CMK (cell line): ENCODE results near the gene STAT1.
"Not testable (repeated sequence)": the region's sequence is repeated elsewhere in the genome, so short reads cannot be mapped to it uniquely, and the experiment has no call there.

Experiments used
- DNase-seq: peaks from one replicate; pipeline ENCODE4 v3.0.0-alpha.2; 2010; ENCODE audit warnings: low read depth

Gene STAT1

DNA sequence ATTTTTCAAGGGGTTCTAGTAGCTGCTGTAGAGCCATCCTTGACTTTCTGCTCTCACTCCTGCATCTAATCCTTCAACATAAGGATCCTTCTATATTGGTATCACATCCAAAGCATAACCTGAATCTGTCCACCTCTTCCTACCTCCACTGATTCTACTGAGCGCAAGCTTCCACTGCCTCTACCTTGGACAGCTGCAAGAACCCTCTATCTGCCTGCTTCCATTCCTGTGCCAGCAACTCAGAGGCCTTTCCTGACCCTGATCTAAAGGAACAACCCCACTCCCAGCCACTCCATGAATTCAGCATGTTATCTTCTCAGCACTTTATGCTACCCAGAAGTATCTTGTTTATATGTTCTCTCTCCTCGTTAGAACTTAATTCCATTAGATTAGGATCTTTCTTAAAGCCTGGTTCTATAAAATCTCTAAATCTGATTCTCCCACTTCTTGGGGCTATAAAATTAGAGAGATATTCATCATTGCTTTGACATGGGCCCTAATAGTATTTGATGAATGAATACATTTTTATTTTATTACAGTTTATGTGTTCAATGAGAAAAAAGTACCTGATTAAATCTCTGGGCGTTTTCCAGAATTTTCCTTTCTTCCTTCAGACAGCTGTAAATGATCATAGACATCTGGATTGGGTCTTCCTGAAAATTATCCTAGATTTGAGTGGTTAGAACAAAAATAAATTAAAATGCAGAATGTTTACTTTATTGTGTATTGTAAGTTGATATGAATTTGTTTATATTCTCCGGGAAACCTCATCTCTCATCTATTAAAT, 6.8 kb downstream of the STAT1 start:
- DNase-seq = no peak

DNA sequence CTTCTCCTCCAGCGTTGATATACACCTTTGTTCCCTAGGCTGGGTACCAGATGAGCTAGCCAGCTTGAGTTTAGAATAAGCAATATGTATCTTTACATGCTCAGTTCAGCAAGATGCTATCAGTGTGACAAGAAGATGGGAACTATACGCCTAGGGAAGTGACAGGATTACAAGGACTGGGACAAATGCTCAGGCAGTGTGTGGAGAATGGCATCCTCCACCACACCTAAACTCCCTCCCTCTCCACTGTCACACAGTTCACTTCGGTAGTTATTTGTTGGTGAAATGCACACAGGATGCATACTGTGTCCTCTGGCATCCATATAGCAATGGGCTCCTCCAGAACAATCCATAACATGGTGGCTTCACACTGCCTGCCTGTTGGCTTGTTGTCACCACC, 7.7 kb downstream of the STAT1 start:
- DNase-seq = no peak

DNA sequence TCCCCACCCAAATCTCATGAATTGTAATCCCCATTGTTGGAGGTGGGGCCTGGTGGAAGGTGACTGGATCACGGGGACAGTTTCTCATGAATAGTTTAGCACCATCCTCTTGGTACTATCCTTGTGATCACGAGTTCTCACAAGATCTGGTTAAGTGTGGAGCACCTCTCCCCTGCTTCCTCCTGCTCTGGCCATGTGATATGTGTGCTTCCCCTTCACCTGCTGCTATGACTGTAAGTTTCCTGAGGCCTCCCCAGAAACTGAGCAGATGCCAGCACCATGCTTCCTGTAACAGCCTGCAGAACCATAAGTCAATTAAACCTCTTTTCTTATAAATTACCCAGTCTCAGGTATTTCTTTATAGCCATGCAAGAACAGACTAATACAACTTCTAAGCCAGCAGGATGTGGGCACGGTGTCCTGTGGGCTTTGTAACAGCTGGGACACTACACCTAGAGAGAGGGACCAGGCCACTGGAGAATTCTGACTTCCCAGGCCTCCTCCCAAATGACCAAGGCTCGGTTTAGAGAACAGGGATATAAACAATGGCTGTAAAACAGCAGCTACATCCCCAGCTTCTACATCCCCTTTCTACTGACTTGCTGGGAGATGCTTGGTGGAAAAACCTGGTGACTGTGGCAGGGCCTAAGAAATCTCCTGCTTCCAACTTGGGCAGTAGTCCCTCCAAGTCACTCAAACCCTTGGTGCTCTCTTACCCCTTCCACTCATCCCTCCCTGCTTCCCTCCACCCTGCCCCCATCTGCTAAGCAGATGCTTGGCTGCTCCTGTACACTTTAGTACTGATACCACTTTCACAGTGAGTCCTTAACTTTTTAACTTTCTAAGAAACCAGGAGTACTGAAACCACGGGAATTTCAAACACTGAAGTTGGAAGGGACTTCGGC, 10.3 kb downstream of the STAT1 start:
- DNase-seq = no peak

DNA sequence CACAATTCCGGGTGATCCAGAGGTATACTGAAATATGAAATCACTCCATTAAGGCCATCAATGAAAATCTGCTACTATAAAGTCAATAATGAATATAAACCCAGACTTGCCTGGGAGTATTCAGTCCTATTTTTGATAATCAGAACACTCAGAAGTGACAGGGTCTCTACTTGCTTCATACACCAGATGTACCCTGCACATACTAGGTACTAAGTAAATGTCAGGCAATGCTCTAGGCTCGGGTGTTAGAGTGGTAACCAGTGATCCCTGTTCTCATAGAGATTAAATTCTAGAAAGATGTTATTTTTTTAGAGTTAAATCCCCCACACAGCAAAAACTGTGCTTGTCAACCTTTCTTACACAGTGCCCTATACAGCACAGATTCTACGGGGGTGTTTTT, 12.3 kb downstream of the STAT1 start:
- DNase-seq = no peak

DNA sequence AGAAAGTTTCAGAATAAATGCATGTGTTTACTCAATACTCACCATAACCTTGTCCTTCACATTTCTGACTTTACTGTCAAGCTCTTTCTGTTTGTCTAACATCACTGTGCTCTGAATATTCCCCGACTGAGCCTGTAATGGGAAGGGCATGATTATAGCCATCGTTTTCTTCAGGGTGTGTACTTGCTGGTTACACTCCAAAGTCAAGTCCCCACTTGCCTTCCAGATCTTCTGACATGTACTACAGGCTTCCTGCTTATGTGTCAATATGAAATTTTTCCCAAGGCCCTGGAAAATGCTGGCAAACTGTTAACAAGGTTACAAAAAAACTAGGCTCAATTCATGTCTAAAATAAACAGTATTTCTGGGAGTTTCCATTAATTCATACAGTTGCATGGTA, 12.9 kb downstream of the STAT1 start:
- DNase-seq = no peak

DNA sequence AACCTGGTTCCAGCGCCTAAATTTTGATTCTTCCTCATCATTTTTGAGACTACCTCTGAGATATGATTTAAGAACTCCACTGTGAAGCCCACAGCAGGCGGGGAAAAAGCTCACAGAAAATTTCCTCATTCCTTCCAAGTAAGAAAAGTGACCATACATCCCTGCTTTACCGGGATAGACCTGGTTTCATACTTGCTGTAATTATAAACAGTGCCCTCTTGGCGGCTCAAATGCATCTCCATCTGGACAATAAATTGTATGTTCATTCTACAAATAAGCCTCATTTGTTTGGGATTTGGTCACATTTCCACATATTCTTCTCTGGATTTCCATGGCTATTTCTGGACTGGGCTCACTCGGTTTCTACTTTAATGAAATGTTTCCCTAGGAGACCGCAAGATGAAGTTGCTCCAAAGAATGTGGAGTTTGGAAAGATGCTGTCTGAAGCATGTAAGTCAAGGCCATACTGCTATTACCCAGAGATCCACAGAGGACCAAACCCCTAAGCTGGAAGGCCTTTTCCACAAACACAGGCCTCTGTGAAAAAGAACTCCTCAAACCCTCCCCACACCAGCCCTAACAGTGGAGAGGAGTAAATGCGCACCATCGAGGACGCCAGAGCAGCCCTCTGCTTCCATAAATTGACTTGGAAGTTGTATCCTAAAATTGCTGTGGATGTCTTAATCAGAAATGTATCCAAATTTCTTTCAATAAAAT, 13.9 kb downstream of the STAT1 start:
- no peak for DNase-seq

DNA sequence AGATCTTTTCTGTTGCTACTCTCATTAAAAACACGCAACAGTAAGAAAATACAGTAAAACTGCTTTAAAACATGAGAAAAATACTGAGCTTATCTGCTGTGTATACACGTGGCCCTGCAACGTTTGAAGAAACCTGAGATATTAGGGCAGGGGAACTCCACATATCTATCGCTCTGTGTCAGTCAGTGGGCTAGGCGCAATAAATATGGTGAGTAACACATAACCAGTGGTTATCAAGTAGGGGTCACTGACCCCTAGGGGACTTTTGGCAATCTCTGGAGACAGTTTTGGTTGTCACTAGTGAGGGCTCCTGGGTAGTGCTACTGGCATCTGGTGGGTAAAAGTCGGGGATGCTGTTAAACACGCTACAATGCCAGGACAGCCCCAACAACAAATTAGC, 14.9 kb downstream of the STAT1 start:
- no peak for DNase-seq

DNA sequence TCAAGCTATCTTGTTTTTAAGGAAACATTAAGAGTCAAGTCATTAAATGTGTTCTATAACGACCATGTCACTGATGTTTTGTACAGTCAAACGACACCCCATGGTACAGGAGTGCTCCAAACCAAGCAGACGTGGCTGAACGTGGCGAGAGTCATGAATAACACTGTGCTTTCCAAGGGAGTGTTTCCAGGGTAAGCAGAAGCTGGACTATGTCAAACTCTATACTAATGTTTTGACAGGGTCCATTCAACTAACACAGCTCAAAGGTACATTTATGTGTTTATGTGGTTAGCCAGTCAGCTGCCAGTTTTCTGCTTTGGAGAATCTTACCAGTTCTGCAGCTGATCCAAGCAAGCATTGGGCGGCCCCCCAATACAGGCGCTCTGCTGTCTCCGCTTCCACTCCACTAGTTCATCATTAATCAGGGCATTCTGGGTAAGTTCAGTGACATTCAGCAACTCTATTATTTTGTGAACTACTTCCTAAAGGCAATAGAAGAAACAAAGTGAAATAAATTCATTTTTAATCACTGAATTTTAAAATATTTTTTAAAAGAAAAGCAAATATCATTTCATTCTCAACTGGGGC, 16.4 kb downstream of the STAT1 start:
- no peak for DNase-seq

DNA sequence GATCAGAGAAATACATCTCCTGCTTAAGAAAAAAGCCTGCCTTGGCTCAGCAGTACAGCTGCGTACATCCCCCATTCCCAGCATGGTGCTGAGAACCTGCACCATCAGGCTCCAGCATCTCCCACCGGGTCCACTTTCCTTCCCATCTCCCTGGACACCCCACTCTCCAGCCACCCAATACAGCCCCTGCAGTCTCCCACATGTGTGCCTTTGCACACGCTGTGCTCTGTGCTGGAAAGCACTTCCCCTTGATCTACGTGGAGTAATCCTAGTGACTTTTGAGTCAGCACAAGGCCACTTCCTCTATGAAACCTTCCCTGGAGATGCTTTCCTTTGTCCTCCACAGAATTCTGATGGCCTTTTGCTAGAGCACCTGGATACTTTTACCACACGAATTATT, 17.0 kb downstream of the STAT1 start:
- no peak for DNase-seq

DNA sequence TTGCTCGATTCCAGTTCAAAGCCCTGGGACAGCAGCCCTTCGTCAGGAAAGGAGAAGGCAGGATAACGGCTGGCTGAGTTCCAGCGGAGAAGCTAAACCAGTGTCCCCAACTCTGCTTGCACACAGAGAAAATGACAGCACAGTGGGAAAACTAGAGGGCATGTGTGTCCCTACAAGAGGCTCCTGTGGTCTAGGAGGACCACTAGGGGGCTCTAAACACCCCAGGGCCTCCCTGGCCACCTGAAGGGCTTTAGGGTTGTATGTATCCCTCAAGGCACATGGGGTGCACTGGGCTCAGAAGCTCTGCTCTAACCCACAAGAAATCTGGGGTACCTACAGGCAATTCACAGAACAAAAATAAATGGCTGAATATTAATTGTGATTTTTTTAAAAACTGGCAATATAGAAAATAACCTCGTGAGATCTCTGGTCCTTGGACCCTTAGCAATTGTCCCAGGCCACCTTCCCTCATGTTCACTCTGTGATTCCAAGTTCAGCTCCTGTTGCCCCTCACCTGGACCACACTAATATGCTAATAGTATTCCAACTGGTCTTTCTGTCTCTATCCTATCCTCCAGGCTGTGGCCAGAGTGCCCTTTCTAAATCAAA, 17.5 kb downstream of the STAT1 start:
- DNase-seq = no peak

DNA sequence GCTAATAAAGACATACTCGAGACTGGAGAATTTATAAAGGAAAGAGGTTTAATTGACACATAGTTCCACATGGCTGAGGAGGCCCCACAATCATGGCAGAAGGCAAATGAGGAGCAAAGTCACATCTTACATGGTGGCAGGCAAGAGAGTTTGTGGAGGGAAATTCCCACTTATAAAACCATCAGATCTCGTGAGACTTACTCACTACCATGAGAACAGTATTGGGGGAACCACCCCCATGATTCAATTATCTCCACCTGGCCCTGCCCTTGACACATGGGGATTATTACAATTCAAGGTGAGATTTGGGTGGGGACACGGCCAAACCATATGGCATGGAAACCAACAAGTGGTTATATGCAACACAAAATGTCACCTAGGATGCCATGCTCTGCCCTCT, 18.7 kb downstream of the STAT1 start:
- not testable (repeated sequence) for DNase-seq

DNA sequence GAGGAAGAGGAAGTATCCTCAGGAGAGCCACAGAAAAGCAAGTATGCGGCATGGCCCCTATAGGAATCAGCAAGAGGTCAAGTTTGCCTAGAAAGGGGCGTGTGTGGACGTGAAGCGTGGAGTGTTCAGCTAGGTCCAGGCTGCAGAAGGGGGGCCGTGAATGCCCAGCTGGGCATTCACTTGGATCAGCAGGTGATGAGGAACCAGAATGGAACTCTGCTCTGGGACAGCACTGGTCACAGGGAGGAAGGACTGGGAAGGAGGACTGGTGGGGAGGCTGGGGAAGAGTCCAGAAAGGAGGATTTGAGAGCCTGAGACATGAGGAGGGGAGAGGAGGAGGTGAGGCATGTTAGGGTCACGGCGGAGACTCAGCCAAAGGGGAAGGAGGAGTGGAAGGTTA, 19.8 kb downstream of the STAT1 start:
- no peak for DNase-seq

DNA sequence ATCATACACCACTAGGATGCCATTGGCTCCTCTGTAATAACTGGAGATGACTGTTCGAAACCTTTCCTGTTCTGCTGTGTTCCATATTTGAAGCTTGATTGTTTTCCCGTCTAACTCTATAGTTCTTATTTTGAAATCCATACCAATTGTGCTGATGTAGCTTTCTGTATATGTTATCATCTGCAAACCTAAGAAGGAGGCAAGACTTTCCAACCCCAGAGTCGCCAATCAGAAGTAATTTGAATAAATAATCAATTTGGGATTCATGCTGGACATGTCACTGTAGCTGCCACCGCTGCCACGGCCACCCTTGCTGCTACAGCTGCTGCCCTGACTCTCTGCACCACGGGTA, 20.7 kb downstream of the STAT1 start:
- DNase-seq = no peak

DNA sequence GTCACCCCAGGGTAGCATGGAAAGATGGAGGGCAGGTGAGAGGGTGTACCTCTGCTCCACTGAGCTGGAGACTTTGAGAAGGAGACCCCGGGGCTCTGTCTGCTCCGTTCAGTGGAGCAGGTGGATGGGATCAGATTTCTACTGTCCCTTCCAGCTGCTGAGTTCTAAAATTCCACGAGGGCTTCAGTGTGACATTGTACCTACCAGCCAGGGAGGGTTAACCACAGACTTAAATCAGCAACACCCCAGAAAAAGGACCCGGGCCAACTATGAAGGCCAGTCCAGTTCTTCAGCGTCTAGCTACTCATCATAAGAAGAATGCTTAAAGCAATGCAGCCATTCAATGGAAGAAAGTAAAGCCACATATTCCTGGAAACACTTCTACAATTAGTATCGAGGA, 23.8 kb downstream of the STAT1 start:
- no peak for DNase-seq

DNA sequence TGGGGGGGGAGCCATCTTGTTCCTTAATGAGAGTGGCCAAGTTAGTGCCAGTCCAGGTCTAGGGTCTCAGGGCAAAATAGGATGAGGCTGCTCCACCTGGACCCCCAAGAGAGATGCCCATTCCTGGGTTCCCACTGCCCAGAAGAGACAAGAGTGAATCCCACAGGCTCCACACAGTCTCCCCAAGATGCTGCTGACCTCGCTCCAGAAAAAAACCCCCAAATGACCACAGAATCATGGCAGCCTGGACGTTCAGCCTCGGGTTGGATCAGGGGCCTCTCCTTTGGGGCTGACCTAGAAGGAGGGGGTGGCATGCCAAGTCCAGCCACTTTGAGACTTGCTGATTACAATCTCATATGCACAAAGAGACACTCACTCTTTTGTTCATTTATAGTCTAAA, 25.1 kb downstream of the STAT1 start:
- DNase-seq = no peak

DNA sequence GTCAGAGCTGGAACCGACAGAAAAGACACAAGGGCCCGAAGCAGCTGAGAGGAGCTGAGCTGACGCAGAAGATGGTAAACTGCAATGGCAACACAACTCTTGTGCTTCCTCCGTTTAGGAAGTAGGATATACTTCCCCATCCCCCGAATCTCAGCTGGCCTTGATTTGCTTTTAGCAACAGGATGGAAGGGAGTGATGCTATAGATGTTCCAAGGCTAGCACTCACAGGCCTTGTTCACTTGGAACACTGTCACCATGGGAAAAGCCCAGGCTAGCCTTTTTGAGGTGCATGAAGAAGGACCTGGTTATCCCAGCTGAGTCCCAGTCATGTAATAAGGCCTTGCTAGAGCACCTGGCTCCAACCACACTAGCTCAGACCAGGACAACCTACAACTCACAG, 26.0 kb downstream of the STAT1 start:
- DNase-seq = no peak

DNA sequence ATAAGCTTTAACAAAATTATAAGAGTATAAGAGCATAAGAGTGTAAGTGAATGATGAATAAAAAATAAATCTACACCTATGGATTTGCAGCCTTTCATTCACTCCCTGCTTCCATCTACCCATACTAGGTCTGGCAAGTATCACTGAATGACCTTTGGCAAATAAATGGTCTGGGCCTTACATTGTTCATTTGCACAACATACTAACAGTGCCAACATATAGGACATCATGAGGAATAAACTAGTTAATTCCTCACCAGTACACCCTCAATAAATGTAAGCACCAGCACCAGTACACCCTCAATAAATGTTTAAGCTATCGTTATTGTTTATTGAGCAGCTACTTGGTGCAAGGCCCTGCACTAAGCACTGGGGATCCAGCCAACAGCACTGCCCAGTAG, 26.9 kb downstream of the STAT1 start:
- DNase-seq = no peak

DNA sequence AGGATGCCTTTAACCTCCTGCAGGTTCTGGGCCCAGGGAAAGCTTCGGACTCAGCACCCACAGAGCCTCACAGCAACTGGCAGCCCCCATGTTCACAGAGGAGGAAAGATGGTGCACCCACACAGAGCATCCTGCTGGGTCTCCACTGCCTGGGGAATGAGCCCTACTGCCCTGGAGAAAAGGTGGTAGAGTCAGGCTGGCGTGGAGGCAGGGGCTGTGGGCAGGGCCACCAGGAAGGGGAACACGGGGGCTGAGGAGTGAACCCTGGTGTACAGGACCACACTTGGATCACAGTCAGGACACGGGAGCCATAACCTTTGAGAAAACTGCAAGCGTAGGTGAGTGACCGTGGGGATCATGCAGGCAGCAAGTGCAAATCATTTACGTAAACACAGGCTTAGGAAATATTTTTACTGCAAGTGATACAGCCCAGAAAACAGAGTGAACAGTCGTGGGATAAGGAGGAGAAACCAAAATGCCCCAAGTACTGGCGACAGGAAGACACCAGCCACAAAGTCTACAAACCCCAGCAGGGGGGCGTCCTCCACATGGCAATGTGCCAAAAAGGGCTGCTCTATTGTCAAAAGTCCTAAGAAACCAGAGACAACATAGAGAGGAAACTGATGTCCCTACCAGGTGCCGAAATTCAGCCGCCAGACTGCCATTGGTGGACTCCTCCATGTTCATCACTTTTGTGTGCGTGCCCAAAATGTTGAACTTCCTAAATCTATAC, 27.6 kb downstream of the STAT1 start:
- peak; percentile 52 for DNase-seq

DNA sequence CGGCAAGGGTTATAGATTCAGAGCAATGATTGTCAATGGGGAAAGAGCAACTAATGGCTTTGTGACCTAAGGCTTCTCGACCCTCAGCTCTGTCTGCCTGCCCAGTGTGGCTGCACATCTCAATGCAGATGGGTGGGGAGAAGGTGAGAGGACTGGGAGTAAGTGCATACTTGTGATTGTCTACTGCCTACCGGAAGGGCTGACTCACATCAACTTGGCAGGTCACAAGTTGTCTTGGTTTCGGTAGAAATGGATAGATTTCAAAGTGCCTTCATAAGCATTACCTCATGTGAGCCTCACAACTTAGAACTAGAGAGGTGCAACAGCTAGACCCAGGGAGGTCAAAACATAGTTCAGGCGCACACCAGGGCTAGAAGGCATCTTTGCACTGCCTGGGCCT, 29.4 kb downstream of the STAT1 start:
- no peak for DNase-seq

DNA sequence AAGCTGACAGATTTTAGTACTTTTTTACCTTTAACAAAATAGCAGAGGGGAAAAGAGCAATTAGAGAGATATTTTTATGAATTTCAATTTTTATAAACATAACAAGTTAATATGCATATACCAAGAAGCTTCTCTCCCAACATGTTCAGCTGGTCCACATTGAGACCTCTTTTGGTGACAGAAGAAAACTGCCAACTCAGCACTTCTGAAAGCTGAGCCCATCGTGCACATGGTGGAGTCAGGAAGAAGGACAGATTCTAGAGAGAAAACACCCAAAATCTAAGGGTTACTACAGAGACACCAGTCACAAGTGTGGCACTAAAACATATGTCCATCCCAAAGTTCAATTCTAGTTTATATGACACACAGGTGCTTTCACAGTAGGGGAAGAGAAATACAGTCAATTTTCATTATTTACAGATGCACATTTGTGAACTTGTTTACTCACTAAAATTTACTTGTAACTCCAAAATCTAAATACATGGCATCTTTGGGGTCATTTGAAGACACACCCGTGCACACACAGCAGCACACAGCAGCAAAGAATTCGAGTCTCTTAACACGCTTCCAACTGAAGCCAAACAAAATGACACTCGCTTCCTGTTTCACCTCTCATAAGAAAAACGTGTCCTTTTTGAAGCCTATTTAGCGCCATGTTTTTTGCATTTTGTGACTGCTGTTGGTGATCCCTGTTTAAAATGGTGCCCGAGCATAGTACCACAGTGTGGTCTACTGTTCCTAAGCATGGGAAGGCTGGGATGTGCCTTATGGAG, 31.5 kb downstream of the STAT1 start:
- no peak for DNase-seq

DNA sequence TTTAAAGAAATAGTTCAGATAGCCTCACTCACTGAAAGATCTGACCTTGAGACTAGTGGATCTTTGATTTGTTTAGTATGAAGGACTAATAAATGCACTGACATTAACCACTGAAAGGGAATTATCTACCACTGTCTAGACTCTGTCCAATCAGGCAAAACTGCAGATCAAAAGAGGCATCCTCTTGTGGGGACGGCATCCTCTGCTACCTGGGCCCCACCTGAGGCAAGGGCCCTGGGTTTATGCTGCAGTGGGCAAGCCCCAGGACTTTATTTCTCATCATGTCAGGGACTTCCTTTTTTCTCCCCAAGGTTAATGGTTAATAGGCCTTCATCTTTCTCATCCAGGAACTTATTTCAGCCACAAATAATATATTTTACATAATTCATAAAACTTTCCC, 32.2 kb downstream of the STAT1 start:
- DNase-seq = no peak
